ENCODE measurements around the gene HCN1.
"Not testable (repeated sequence)": the region's sequence is repeated elsewhere in the genome, so short reads cannot be mapped to it uniquely, and the experiment has no call there.

Gene HCN1

GRCh38 chr5:45335978-45336377 lies 360.2 kb downstream of the HCN1 start:
- no peaks in the 10 kb centered on the region for H3K27me3 ChIP-seq (ENCODE audit: control insufficient read depth in 2 of 2, insufficient read depth in 2 of 2, low read length in 2 of 2)
- no peak overlapping the region for H3K9ac ChIP-seq (ENCODE audit: low read depth in 1 of 2, low read length in 2 of 2)
- H3K27ac ChIP-seq (ENCODE audit: low read depth in 2 of 2, low read length in 2 of 2), result no peak overlapping the region
- no peaks in the 10 kb centered on the region for H3K36me3 ChIP-seq (ENCODE audit: control insufficient read depth in 2 of 2, insufficient read depth in 2 of 2, low read length in 2 of 2)
- H3K9me3 ChIP-seq (ENCODE audit: control insufficient read depth in 2 of 2, low read length in 2 of 2), result no peaks in the 10 kb centered on the region
- H3K4me3 ChIP-seq (ENCODE audit: low read length in 2 of 2), result no peak overlapping the region
- H3K4me1 ChIP-seq (ENCODE audit: control insufficient read depth in 2 of 2, insufficient read depth in 2 of 2, low read length in 2 of 2), result no peaks in the 10 kb centered on the region

GRCh38 chr5:45335346-45335745 lies 360.8 kb downstream of the HCN1 start:
- H3K36me3 ChIP-seq (ENCODE audit: control insufficient read depth in 2 of 2, insufficient read depth in 2 of 2, low read length in 2 of 2), result no peaks in the 10 kb centered on the region
- no peak overlapping the region for H3K9ac ChIP-seq (ENCODE audit: low read depth in 1 of 2, low read length in 2 of 2)
- H3K27ac ChIP-seq (ENCODE audit: low read depth in 2 of 2, low read length in 2 of 2), result no peak overlapping the region
- H3K4me3 ChIP-seq (ENCODE audit: low read length in 2 of 2), result no peak overlapping the region
- H3K9me3 ChIP-seq (ENCODE audit: control insufficient read depth in 2 of 2, low read length in 2 of 2), result no peaks in the 10 kb centered on the region
- H3K4me1 ChIP-seq (ENCODE audit: control insufficient read depth in 2 of 2, insufficient read depth in 2 of 2, low read length in 2 of 2), result no peaks in the 10 kb centered on the region
- no peaks in the 10 kb centered on the region for H3K27me3 ChIP-seq (ENCODE audit: control insufficient read depth in 2 of 2, insufficient read depth in 2 of 2, low read length in 2 of 2)

GRCh38 chr5:45334939-45335338 lies 361.2 kb downstream of the HCN1 start:
- no peaks in the 10 kb centered on the region for H3K9me3 ChIP-seq (ENCODE audit: control insufficient read depth in 2 of 2, low read length in 2 of 2)
- no peaks in the 10 kb centered on the region for H3K36me3 ChIP-seq (ENCODE audit: control insufficient read depth in 2 of 2, insufficient read depth in 2 of 2, low read length in 2 of 2)
- no peaks in the 10 kb centered on the region for H3K27me3 ChIP-seq (ENCODE audit: control insufficient read depth in 2 of 2, insufficient read depth in 2 of 2, low read length in 2 of 2)
- H3K27ac ChIP-seq (ENCODE audit: low read depth in 2 of 2, low read length in 2 of 2), result no peak overlapping the region
- no peak overlapping the region for H3K9ac ChIP-seq (ENCODE audit: low read depth in 1 of 2, low read length in 2 of 2)
- H3K4me3 ChIP-seq (ENCODE audit: low read length in 2 of 2), result no peak overlapping the region
- H3K4me1 ChIP-seq (ENCODE audit: control insufficient read depth in 2 of 2, insufficient read depth in 2 of 2, low read length in 2 of 2), result no peaks in the 10 kb centered on the region

- not testable (repeated sequence) for H3K9ac ChIP-seq (ENCODE audit: low read depth in 1 of 2, low read length in 2 of 2); H3K27ac ChIP-seq (ENCODE audit: low read depth in 2 of 2, low read length in 2 of 2); H3K4me1 ChIP-seq (ENCODE audit: control insufficient read depth in 2 of 2, insufficient read depth in 2 of 2, low read length in 2 of 2); H3K36me3 ChIP-seq (ENCODE audit: control insufficient read depth in 2 of 2, insufficient read depth in 2 of 2, low read length in 2 of 2); H3K9me3 ChIP-seq (ENCODE audit: control insufficient read depth in 2 of 2, low read length in 2 of 2); H3K4me3 ChIP-seq (ENCODE audit: low read length in 2 of 2); H3K27me3 ChIP-seq (ENCODE audit: control insufficient read depth in 2 of 2, insufficient read depth in 2 of 2, low read length in 2 of 2)
Measured at GRCh38 chr5:45312627-45313026, 383.6 kb downstream of the HCN1 start.

GRCh38 chr5:45295231-45295630 lies 400.9 kb downstream of the HCN1 start:
- Histone ChIP-seq H3K9me3 (ENCODE audit: control insufficient read depth in 2 of 2, low read length in 2 of 2) (no peaks in the 10 kb centered on the region), H3K9ac (ENCODE audit: low read depth in 1 of 2, low read length in 2 of 2) (no peak overlapping the region), H3K27ac (ENCODE audit: low read depth in 2 of 2, low read length in 2 of 2) (no peak overlapping the region), H3K4me1 (ENCODE audit: control insufficient read depth in 2 of 2, insufficient read depth in 2 of 2, low read length in 2 of 2) (no peaks in the 10 kb centered on the region), H3K27me3 (ENCODE audit: control insufficient read depth in 2 of 2, insufficient read depth in 2 of 2, low read length in 2 of 2) (no peaks in the 10 kb centered on the region), H3K36me3 (ENCODE audit: control insufficient read depth in 2 of 2, insufficient read depth in 2 of 2, low read length in 2 of 2) (no peaks in the 10 kb centered on the region), H3K4me3 (ENCODE audit: low read length in 2 of 2) (no peak overlapping the region)

GRCh38 chr5:45288746-45289145 lies 407.4 kb downstream of the HCN1 start:
- H3K4me1 ChIP-seq (ENCODE audit: control insufficient read depth in 2 of 2, insufficient read depth in 2 of 2, low read length in 2 of 2), result no peaks in the 10 kb centered on the region
- H3K4me3 ChIP-seq (ENCODE audit: low read length in 2 of 2), result no peak overlapping the region
- no peak overlapping the region for H3K27ac ChIP-seq (ENCODE audit: low read depth in 2 of 2, low read length in 2 of 2)
- no peaks in the 10 kb centered on the region for H3K9me3 ChIP-seq (ENCODE audit: control insufficient read depth in 2 of 2, low read length in 2 of 2)
- H3K9ac ChIP-seq (ENCODE audit: low read depth in 1 of 2, low read length in 2 of 2), result no peak overlapping the region
- no peaks in the 10 kb centered on the region for H3K27me3 ChIP-seq (ENCODE audit: control insufficient read depth in 2 of 2, insufficient read depth in 2 of 2, low read length in 2 of 2)
- no peaks in the 10 kb centered on the region for H3K36me3 ChIP-seq (ENCODE audit: control insufficient read depth in 2 of 2, insufficient read depth in 2 of 2, low read length in 2 of 2)

GRCh38 chr5:45284436-45284835 lies 411.7 kb downstream of the HCN1 start:
- Histone ChIP-seq H3K27me3 (ENCODE audit: control insufficient read depth in 2 of 2, insufficient read depth in 2 of 2, low read length in 2 of 2) (no peaks in the 10 kb centered on the region), H3K9me3 (ENCODE audit: control insufficient read depth in 2 of 2, low read length in 2 of 2) (no peaks in the 10 kb centered on the region), H3K27ac (ENCODE audit: low read depth in 2 of 2, low read length in 2 of 2) (no peak overlapping the region), H3K4me3 (ENCODE audit: low read length in 2 of 2) (no peak overlapping the region), H3K4me1 (ENCODE audit: control insufficient read depth in 2 of 2, insufficient read depth in 2 of 2, low read length in 2 of 2) (no peaks in the 10 kb centered on the region), H3K9ac (ENCODE audit: low read depth in 1 of 2, low read length in 2 of 2) (no peak overlapping the region), H3K36me3 (ENCODE audit: control insufficient read depth in 2 of 2, insufficient read depth in 2 of 2, low read length in 2 of 2) (no peaks in the 10 kb centered on the region)

- Histone ChIP-seq H3K36me3 (ENCODE audit: control insufficient read depth in 2 of 2, insufficient read depth in 2 of 2, low read length in 2 of 2) (no peaks in the 10 kb centered on the region), H3K27ac (ENCODE audit: low read depth in 2 of 2, low read length in 2 of 2) (no peak overlapping the region), H3K4me3 (ENCODE audit: low read length in 2 of 2) (no peak overlapping the region), H3K9me3 (ENCODE audit: control insufficient read depth in 2 of 2, low read length in 2 of 2) (no peaks in the 10 kb centered on the region), H3K4me1 (ENCODE audit: control insufficient read depth in 2 of 2, insufficient read depth in 2 of 2, low read length in 2 of 2) (no peaks in the 10 kb centered on the region), H3K9ac (ENCODE audit: low read depth in 1 of 2, low read length in 2 of 2) (no peak overlapping the region), H3K27me3 (ENCODE audit: control insufficient read depth in 2 of 2, insufficient read depth in 2 of 2, low read length in 2 of 2) (no peaks in the 10 kb centered on the region)
Measured at GRCh38 chr5:45281081-45281480, 415.1 kb downstream of the HCN1 start.

- H3K9ac ChIP-seq (ENCODE audit: low read depth in 1 of 2, low read length in 2 of 2), result no peak overlapping the region
- no peak overlapping the region for H3K4me3 ChIP-seq (ENCODE audit: low read length in 2 of 2)
- no peaks in the 10 kb centered on the region for H3K27me3 ChIP-seq (ENCODE audit: control insufficient read depth in 2 of 2, insufficient read depth in 2 of 2, low read length in 2 of 2)
- H3K4me1 ChIP-seq (ENCODE audit: control insufficient read depth in 2 of 2, insufficient read depth in 2 of 2, low read length in 2 of 2), result peaks cover 0 to 4% of the 10 kb centered on the region in 2 donors
- no peaks in the 10 kb centered on the region for H3K9me3 ChIP-seq (ENCODE audit: control insufficient read depth in 2 of 2, low read length in 2 of 2)
- no peak overlapping the region for H3K27ac ChIP-seq (ENCODE audit: low read depth in 2 of 2, low read length in 2 of 2)
- no peaks in the 10 kb centered on the region for H3K36me3 ChIP-seq (ENCODE audit: control insufficient read depth in 2 of 2, insufficient read depth in 2 of 2, low read length in 2 of 2)
Measured at GRCh38 chr5:45279109-45279508, 417.1 kb downstream of the HCN1 start.

- no peaks in the 10 kb centered on the region for H3K27me3 ChIP-seq (ENCODE audit: control insufficient read depth in 2 of 2, insufficient read depth in 2 of 2, low read length in 2 of 2)
- no peak overlapping the region for H3K4me3 ChIP-seq (ENCODE audit: low read length in 2 of 2)
- H3K9ac ChIP-seq (ENCODE audit: low read depth in 1 of 2, low read length in 2 of 2), result no peak overlapping the region
- no peaks in the 10 kb centered on the region for H3K36me3 ChIP-seq (ENCODE audit: control insufficient read depth in 2 of 2, insufficient read depth in 2 of 2, low read length in 2 of 2)
- H3K27ac ChIP-seq (ENCODE audit: low read depth in 2 of 2, low read length in 2 of 2), result no peak overlapping the region
- peaks cover 0 to 8% of the 10 kb centered on the region in 2 donors for H3K4me1 ChIP-seq (ENCODE audit: control insufficient read depth in 2 of 2, insufficient read depth in 2 of 2, low read length in 2 of 2)
- no peaks in the 10 kb centered on the region for H3K9me3 ChIP-seq (ENCODE audit: control insufficient read depth in 2 of 2, low read length in 2 of 2)
Measured at GRCh38 chr5:45277860-45278259, 418.3 kb downstream of the HCN1 start.

GRCh38 chr5:45274241-45274640 lies 421.9 kb downstream of the HCN1 start:
- peaks cover 0 to 8% of the 10 kb centered on the region in 2 donors for H3K4me1 ChIP-seq (ENCODE audit: control insufficient read depth in 2 of 2, insufficient read depth in 2 of 2, low read length in 2 of 2)
- H3K9ac ChIP-seq (ENCODE audit: low read depth in 1 of 2, low read length in 2 of 2), result no peak overlapping the region
- H3K4me3 ChIP-seq (ENCODE audit: low read length in 2 of 2), result no peak overlapping the region
- H3K27ac ChIP-seq (ENCODE audit: low read depth in 2 of 2, low read length in 2 of 2), result no peak overlapping the region
- H3K36me3 ChIP-seq (ENCODE audit: control insufficient read depth in 2 of 2, insufficient read depth in 2 of 2, low read length in 2 of 2), result no peaks in the 10 kb centered on the region
- no peaks in the 10 kb centered on the region for H3K27me3 ChIP-seq (ENCODE audit: control insufficient read depth in 2 of 2, insufficient read depth in 2 of 2, low read length in 2 of 2)
- no peaks in the 10 kb centered on the region for H3K9me3 ChIP-seq (ENCODE audit: control insufficient read depth in 2 of 2, low read length in 2 of 2)
